ENCODE results near the gene RGP1.

DNA sequence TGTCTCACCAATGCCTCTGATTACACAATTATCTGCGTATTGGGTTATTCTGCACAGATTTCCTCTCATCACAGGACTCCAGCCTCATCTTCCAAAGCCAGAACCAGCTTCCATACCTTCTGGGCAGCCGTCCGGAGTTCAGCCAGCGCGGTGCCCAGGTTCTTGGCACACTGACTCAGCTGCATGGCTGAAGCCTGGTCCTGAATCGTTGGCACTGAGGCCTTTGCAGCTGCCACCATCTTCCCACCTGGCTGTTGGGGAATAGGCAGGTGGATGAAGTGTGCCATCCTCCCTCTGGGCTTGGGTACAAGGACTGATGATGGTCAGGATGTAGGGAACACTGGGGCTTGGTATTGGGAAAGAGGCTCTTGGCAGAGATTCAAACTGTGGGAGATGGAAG lies 35.0 kb upstream of the RGP1 start:
- TF ChIP-seq EZH2 (IDR thresholded peaks at IDR 0.05; ENCODE audit: low read depth) (no peak), CTCF (conservative IDR thresholded peaks at IDR 0.05) (no peak)
